ENCODE measurements around the gene UBE3A. TPM values are rescaled to one million over a fixed set of nuclear protein-coding genes. Genes with fewer than 3 reads are reported as not detected.

UBE3A gene
- total RNA-seq, 1 experiment from 2014 or later = 104 TPM

DNA sequence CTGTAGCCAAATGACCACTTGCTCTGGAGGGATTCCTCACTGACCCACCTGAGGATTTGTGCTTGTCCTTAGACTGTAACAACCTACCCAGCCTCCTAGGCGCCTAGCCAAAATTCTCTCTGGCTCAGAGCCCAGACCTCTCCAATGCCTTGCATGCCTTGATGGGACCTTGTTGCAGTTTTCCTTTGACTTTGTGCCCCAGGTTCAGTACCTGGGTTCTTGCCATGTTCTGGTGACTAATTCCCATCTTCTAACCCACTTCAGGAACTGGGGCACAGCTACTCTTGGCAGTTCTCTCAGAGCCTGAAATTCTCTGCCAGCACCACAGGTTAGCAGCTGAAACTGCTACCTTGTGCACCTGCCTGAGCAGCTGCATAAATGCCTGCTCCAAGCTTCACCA is 27.0 kb upstream of the UBE3A start (continued):
- TF ChIP-seq, protein P1, sequence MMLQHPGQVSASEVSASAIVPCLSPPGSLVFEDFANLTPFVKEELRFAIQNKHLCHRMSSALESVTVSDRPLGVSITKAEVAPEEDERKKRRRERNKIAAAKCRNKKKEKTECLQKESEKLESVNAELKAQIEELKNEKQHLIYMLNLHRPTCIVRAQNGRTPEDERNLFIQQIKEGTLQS (IDR thresholded peaks at IDR 0.05) = no peak
- TF ChIP-seq ZFX (IDR thresholded peaks at IDR 0.05) = no peak
- no peak for TF ChIP-seq SP1 (IDR thresholded peaks at IDR 0.05; ENCODE audit: low read depth)
- no peak for TF ChIP-seq RAD21 (IDR thresholded peaks at IDR 0.05; ENCODE audit: low read depth)

DNA sequence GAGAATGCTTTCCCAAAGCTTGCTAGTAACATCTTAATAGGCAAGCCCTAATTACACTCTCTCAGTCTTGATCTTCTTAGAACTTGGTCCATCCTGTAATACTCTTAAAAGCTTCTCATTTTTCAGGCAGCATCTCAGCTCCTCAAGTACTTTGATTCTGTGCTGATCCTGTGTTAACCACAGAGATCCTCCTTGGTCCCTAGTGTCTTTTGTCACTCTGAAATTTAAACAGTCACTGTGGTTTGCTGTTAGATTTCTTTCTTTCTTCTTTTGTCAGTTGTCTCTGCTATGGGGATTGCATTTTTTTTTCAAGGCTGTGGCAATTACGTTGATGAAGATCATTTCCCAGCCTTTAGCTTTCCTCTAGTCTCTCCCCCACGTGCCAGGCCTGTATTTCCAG is 26.0 kb upstream of the UBE3A start:
- Histone ChIP-seq H3K4me2 (ENCODE audit: low read length) (no peak overlapping the region), H3K4me1 (ENCODE audit: control insufficient read depth in 1 of 2, insufficient read depth in 2 of 2, low read length in 2 of 2) (no peaks in the 10 kb centered on the region), H3K9me3 (ENCODE audit: control insufficient read depth in 1 of 2, insufficient read depth in 1 of 2, low read depth in 1 of 2, low read length in 2 of 2) (no peaks in the 10 kb centered on the region), H3K79me2 (ENCODE audit: insufficient read depth, low read length) (no peaks in the 10 kb centered on the region), H2AFZ (ENCODE audit: low read depth, low read length, poor library complexity, severe bottlenecking) (no peak overlapping the region), H3K36me3 (ENCODE audit: control insufficient read depth in 1 of 2, insufficient read depth in 2 of 2, low read length in 2 of 2) (no peaks in the 10 kb centered on the region), H4K20me1 (ENCODE audit: insufficient read depth) (no peaks in the 10 kb centered on the region), H3K4me3 (replicated peaks in 1 of 2; ENCODE audit: low read depth in 1 of 2, low read length in 2 of 2) (no peak overlapping the region), H3K27ac (ENCODE audit: low read depth, low read length) (no peak overlapping the region), H3K9me2 (ENCODE audit: insufficient read depth) (no peaks in the 10 kb centered on the region), H3K9ac (ENCODE audit: low read length) (no peak overlapping the region), H3K27me3 (ENCODE audit: insufficient read depth, low read length) (no peaks in the 10 kb centered on the region)
- POLR2A ChIA-PET = no interaction called here
- ATAC-seq (no peak), DNase-seq (ENCODE audit: low read depth, low spot score) (no peak)
- BruUV-seq (replicated peaks) = no TSS peak
- intact Hi-C loops (cut with micrococcal nuclease) = no loop called here
- RAD21 ChIA-PET (ENCODE audit: low non-redundant PET in 1 of 2, low total read pairs in 2 of 2, uncharacterized antibody in 2 of 2, unreplicated experiment in 2 of 2) = no interaction called here
- no peak for TF ChIP-seq YY1 (IDR thresholded peaks at IDR 0.05; ENCODE audit: extremely low read depth, insufficient replicate concordance, low read depth, low read length)
- no peak for TF ChIP-seq ELF1 (IDR thresholded peaks at IDR 0.05; ENCODE audit: borderline replicate concordance, low read depth)
- no peak for TF ChIP-seq CEBPB (IDR thresholded peaks at IDR 0.05; ENCODE audit: low read depth)
- CTCF ChIA-PET = no interaction called here

DNA sequence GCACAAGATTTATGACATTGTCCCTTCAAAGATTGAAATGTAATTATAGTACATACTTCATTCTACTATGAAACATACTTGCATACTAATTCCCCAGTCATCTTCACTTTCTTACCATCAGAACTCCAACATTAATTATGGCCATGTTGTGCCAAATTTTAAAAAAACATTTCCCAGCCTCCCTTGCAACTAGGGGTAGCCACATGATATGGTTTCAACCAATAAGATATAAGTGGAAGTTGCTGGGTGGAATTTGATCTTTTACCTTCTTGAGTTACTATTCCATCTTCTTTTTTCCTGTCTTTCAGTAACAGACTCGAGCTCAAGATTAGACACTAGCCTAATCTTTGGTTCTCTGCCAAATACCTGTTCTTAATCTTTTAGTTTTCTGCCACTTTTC is 25.6 kb upstream of the UBE3A start:
- Histone ChIP-seq H3K9me2 (ENCODE audit: insufficient read depth) (no peaks in the 10 kb centered on the region), H3K79me2 (ENCODE audit: insufficient read depth, low read length) (no peaks in the 10 kb centered on the region), H3K4me2 (ENCODE audit: low read length) (no peak overlapping the region), H3K27ac (ENCODE audit: low read depth, low read length) (no peak overlapping the region), H3K9me3 (ENCODE audit: control insufficient read depth in 1 of 2, insufficient read depth in 1 of 2, low read depth in 1 of 2, low read length in 2 of 2) (no peaks in the 10 kb centered on the region), H4K20me1 (ENCODE audit: insufficient read depth) (no peaks in the 10 kb centered on the region), H2AFZ (ENCODE audit: low read depth, low read length, poor library complexity, severe bottlenecking) (no peak overlapping the region), H3K4me1 (ENCODE audit: control insufficient read depth in 1 of 2, insufficient read depth in 2 of 2, low read length in 2 of 2) (no peaks in the 10 kb centered on the region), H3K36me3 (ENCODE audit: control insufficient read depth in 1 of 2, insufficient read depth in 2 of 2, low read length in 2 of 2) (no peaks in the 10 kb centered on the region), H3K9ac (ENCODE audit: low read length) (no peak overlapping the region), H3K27me3 (ENCODE audit: insufficient read depth, low read length) (no peaks in the 10 kb centered on the region), H3K4me3 (replicated peaks in 1 of 2; ENCODE audit: low read depth in 1 of 2, low read length in 2 of 2) (no peak overlapping the region)
- ChIA-PET CTCF (no interaction called here), RAD21 (ENCODE audit: low non-redundant PET in 1 of 2, low total read pairs in 2 of 2, uncharacterized antibody in 2 of 2, unreplicated experiment in 2 of 2) (no interaction called here), POLR2A (no interaction called here)
- BruUV-seq (replicated peaks) = no TSS peak
- intact Hi-C loops (cut with micrococcal nuclease) = no loop called here
- TF ChIP-seq, protein P2, sequence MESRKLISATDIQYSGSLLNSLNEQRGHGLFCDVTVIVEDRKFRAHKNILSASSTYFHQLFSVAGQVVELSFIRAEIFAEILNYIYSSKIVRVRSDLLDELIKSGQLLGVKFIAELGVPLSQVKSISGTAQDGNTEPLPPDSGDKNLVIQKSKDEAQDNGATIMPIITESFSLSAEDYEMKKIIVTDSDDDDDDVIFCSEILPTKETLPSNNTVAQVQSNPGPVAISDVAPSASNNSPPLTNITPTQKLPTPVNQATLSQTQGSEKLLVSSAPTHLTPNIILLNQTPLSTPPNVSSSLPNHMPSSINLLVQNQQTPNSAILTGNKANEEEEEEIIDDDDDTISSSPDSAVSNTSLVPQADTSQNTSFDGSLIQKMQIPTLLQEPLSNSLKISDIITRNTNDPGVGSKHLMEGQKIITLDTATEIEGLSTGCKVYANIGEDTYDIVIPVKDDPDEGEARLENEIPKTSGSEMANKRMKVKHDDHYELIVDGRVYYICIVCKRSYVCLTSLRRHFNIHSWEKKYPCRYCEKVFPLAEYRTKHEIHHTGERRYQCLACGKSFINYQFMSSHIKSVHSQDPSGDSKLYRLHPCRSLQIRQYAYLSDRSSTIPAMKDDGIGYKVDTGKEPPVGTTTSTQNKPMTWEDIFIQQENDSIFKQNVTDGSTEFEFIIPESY (IDR thresholded peaks at IDR 0.05; ENCODE audit: extremely low read depth, insufficient replicate concordance, low read length) = no peak
- TF ChIP-seq CEBPB (IDR thresholded peaks at IDR 0.05; ENCODE audit: low read depth) = no peak
- no peak for TF ChIP-seq YY1 (IDR thresholded peaks at IDR 0.05; ENCODE audit: extremely low read depth, insufficient replicate concordance, low read depth, low read length)
- no peak for TF ChIP-seq SIN3A (IDR thresholded peaks at IDR 0.05; ENCODE audit: low read depth)
- TF ChIP-seq JUND (IDR thresholded peaks at IDR 0.05) = no peak
- TF ChIP-seq EZH2phosphoT487 (IDR thresholded peaks at IDR 0.05; ENCODE audit: borderline replicate concordance) = no peak
- TF ChIP-seq CBX3 (IDR thresholded peaks at IDR 0.05; ENCODE audit: low read depth) = no peak
- TF ChIP-seq, protein P3, sequence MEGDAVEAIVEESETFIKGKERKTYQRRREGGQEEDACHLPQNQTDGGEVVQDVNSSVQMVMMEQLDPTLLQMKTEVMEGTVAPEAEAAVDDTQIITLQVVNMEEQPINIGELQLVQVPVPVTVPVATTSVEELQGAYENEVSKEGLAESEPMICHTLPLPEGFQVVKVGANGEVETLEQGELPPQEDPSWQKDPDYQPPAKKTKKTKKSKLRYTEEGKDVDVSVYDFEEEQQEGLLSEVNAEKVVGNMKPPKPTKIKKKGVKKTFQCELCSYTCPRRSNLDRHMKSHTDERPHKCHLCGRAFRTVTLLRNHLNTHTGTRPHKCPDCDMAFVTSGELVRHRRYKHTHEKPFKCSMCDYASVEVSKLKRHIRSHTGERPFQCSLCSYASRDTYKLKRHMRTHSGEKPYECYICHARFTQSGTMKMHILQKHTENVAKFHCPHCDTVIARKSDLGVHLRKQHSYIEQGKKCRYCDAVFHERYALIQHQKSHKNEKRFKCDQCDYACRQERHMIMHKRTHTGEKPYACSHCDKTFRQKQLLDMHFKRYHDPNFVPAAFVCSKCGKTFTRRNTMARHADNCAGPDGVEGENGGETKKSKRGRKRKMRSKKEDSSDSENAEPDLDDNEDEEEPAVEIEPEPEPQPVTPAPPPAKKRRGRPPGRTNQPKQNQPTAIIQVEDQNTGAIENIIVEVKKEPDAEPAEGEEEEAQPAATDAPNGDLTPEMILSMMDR (IDR thresholded peaks at IDR 0.05 in 2 of 3, conservative IDR thresholded peaks at IDR 0.05 in 1 of 3; ENCODE audit: borderline replicate concordance in 1 of 3, insufficient read depth in 1 of 3, low read depth in 2 of 3, low read length in 2 of 3) = no peak
- no peak for ATAC-seq
- DNase-seq (ENCODE audit: low read depth, low spot score) = no peak
